Mesenchymal stem cell (in vitro differentiated cells and primary cell): ENCODE data around the gene MBTPS1.

Source experiments
- DNase-seq: peaks from one replicate; pipeline ENCODE4 v3.0.0-alpha.2; 2013
- H2AFZ ChIP-seq: one replicate; pipeline ENCODE4 v1.6.1; 2013; ENCODE audit warnings: low read depth, mild to moderate bottlenecking, control low read depth, inconsistent platforms, low read length, moderate library complexity
- H2AK5ac ChIP-seq: 2 replicates; pipeline ENCODE4 v1.6.1; 2013; ENCODE audit warnings: low read length, moderate library complexity, mild to moderate bottlenecking, inconsistent platforms; ENCODE audit not compliant: severe bottlenecking
- H2BK120ac ChIP-seq: one replicate; pipeline ENCODE4 v1.6.1; 2013; ENCODE audit warnings: low read depth, mild to moderate bottlenecking, inconsistent platforms, low read length, moderate library complexity
- H2BK12ac ChIP-seq, 2 experiments: one replicate each; pipeline ENCODE4 v1.6.1; 2013; ENCODE audit warnings: inconsistent platforms in 2 of 2, low read length in 2 of 2, mild to moderate bottlenecking in 2 of 2, moderate library complexity in 2 of 2, control low read depth in 1 of 2
- H2BK15ac ChIP-seq: one replicate; pipeline ENCODE4 v1.6.1; 2013; ENCODE audit warnings: mild to moderate bottlenecking, low read depth, inconsistent platforms; ENCODE audit not compliant: poor library complexity, severe bottlenecking
- H2BK5ac ChIP-seq: 2 replicates; pipeline ENCODE4 v1.6.1; 2013; ENCODE audit warnings: low read depth, mild to moderate bottlenecking, low read length, control low read depth, inconsistent platforms; ENCODE audit not compliant: poor library complexity, severe bottlenecking
- H3K14ac ChIP-seq, 2 experiments: one replicate each; pipeline ENCODE4 v1.6.1; 2013; ENCODE audit warnings: inconsistent platforms in 2 of 2, low read length in 2 of 2, control low read depth in 1 of 2, mild to moderate bottlenecking in 1 of 2, moderate library complexity in 1 of 2
- H3K18ac ChIP-seq, 2 experiments: one replicate each; pipeline ENCODE4 v1.6.1; 2013; ENCODE audit warnings: inconsistent platforms in 2 of 2, low read length in 2 of 2, control low read depth in 1 of 2, low read depth in 1 of 2, mild to moderate bottlenecking in 1 of 2
- H3K23ac ChIP-seq, 2 experiments: one replicate each; pipeline ENCODE4 v1.6.1; 2013; ENCODE audit warnings: inconsistent platforms in 2 of 2, low read length in 2 of 2, mild to moderate bottlenecking in 2 of 2, moderate library complexity in 2 of 2, control low read depth in 1 of 2
- H3K27ac ChIP-seq: 2 replicates; pipeline ENCODE4 v1.5.1; 2013; ENCODE audit warnings: mild to moderate bottlenecking, moderate library complexity, low read length, control low read depth, inconsistent platforms; ENCODE audit not compliant: poor library complexity, severe bottlenecking
- H3K27me3 ChIP-seq, 2 experiments: 2 replicates each; pipeline versions ENCODE4 v1.6.1 to v1.7.0; 2013; ENCODE audit warnings: low read length in 2 of 2, mild to moderate bottlenecking in 2 of 2, moderate library complexity in 2 of 2, control low read depth in 1 of 2, inconsistent platforms in 1 of 2; ENCODE audit not compliant: control insufficient read depth in 1 of 2, insufficient read depth in 1 of 2
- H3K36me3 ChIP-seq, 2 experiments: 2 replicates each; pipeline versions ENCODE4 v1.6.1 to v1.7.0; 2013; ENCODE audit warnings: low read length in 2 of 2, control low read depth in 1 of 2, inconsistent platforms in 1 of 2, low read depth in 1 of 2, mild to moderate bottlenecking in 1 of 2; ENCODE audit not compliant: insufficient read depth in 2 of 2, control insufficient read depth in 1 of 2
- H3K4ac ChIP-seq, 2 experiments: one replicate each; pipeline ENCODE4 v1.6.1; 2013; ENCODE audit warnings: inconsistent platforms in 2 of 2, low read length in 2 of 2, mild to moderate bottlenecking in 2 of 2, moderate library complexity in 2 of 2, control low read depth in 1 of 2, low read depth in 1 of 2
- H3K4me1 ChIP-seq: 2 replicates; pipeline ENCODE4 v1.6.1; 2013; ENCODE audit warnings: low read depth, low read length, control low read depth; ENCODE audit not compliant: control insufficient read depth, insufficient read depth
- H3K4me2 ChIP-seq: 2 replicates; pipeline ENCODE4 v1.6.1; 2013; ENCODE audit warnings: low read length, mild to moderate bottlenecking, inconsistent platforms; ENCODE audit not compliant: poor library complexity, severe bottlenecking
- H3K4me3 ChIP-seq, 2 experiments: 2 replicates each; pipeline versions ENCODE4 v1.5.1 to v1.7.0; 2013; ENCODE audit warnings: low read length in 2 of 2, mild to moderate bottlenecking in 2 of 2, control low read depth in 1 of 2, low read depth in 1 of 2; ENCODE audit not compliant: insufficient read depth in 1 of 2
- H3K79me1 ChIP-seq: replicated peaks from 2 replicates; pipeline ENCODE4 v1.6.1; 2013; ENCODE audit warnings: mild to moderate bottlenecking, control low read depth, low read length, inconsistent platforms; ENCODE audit not compliant: poor library complexity, severe bottlenecking
- H3K9ac ChIP-seq: 2 replicates; pipeline ENCODE4 v1.7.0; 2013; ENCODE audit warnings: mild to moderate bottlenecking, low read length, moderate library complexity
- H3K9me3 ChIP-seq: 2 replicates; pipeline ENCODE4 v1.7.0; 2013; ENCODE audit warnings: mild to moderate bottlenecking, low read length; ENCODE audit not compliant: control insufficient read depth
- H4K8ac ChIP-seq: one replicate; pipeline ENCODE4 v1.6.1; 2013; ENCODE audit warnings: inconsistent platforms, mild to moderate bottlenecking, low read length, moderate library complexity
- H4K91ac ChIP-seq: one replicate; pipeline ENCODE4 v1.6.1; 2013; ENCODE audit warnings: mild to moderate bottlenecking, low read length, inconsistent platforms
- WGBS: methylation state at CpG from one replicate; pipeline ENCODE4 v1.1.7; 2013; ENCODE audit warnings: mixed read lengths; 5-methylcytosine and 5-hydroxymethylcytosine counted together

MBTPS1 gene

GRCh38 chr16:84069540-84069939, 47.2 kb downstream of the MBTPS1 start:
- no peak overlapping the region for H3K4ac ChIP-seq
- DNase-seq: no peak
- no peak overlapping the region for H3K9ac ChIP-seq
- H2AFZ ChIP-seq: no peak overlapping the region
- H3K4me2 ChIP-seq: no peak overlapping the region
- H4K8ac ChIP-seq: no peak overlapping the region
- H3K79me1 ChIP-seq: peaks cover 10% of the 10 kb centered on the region
- H2BK5ac ChIP-seq: no peak overlapping the region
- 96% methylated on average over 6 of the region's 6 CpGs for WGBS
- H3K18ac ChIP-seq: no peak overlapping the region
- no peak overlapping the region for H2BK12ac ChIP-seq
- H3K23ac ChIP-seq: no peak overlapping the region
- no peak overlapping the region for H2BK15ac ChIP-seq
- H4K91ac ChIP-seq: no peak overlapping the region
- no peak overlapping the region for H2AK5ac ChIP-seq
- H3K27ac ChIP-seq: no peak overlapping the region
- no peaks in the 10 kb centered on the region for H3K27me3 ChIP-seq
- H3K4me3 ChIP-seq: no peak overlapping the region
- peaks cover 55 to 96% of the 10 kb centered on the region in 2 experiments for H3K36me3 ChIP-seq
- no peak overlapping the region for H2BK120ac ChIP-seq
- H3K4me1 ChIP-seq: no peaks in the 10 kb centered on the region
- H3K14ac ChIP-seq: no peak overlapping the region
- no peaks in the 10 kb centered on the region for H3K9me3 ChIP-seq

DNA sequence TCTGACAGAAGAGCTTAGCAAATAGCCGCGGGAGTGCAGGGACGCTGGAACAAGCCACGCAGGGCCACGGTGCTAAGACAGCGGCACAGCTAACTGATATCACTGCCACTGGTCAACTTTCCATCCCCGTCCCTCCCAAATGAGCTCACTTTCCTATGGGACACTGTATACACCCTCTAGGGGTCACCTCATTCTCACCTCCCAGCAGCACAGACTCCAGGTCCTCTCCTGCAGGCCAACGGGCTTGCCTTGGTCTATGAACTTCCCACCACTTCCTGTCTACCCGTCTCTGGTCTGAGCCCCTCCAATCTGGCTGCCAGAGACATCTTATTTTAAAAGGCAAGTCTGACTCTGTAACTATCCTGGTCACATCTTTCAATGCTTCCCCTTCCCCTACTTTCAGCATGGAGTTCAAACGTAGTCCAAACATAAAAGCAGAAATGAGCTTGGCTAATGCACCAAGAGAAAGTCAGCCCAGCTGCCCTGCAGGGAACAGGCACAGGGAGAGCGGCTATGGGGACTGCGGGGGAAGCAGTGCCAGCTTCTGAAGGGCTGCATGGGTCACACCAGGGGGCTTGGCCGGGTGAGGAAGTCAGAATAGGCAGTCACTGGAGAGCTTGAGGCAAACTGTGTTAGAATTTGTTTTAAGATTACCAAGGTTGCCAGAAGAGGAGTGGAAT, 47.8 kb downstream of the MBTPS1 start:
- DNase-seq: no peak
- Histone ChIP-seq H3K79me1 (peaks cover 10% of the 10 kb centered on the region), H4K91ac (no peak overlapping the region), H4K8ac (no peak overlapping the region), H3K9ac (no peak overlapping the region), H3K4me3 (no peak overlapping the region), H2BK120ac (no peak overlapping the region), H3K4me1 (no peaks in the 10 kb centered on the region), H3K36me3 (peaks cover 50 to 96% of the 10 kb centered on the region in 2 experiments), H3K18ac (no peak overlapping the region), H2BK5ac (no peak overlapping the region), H2BK15ac (no peak overlapping the region), H3K4ac (no peak overlapping the region), H3K27ac (no peak overlapping the region), H3K14ac (no peak overlapping the region), H3K27me3 (no peaks in the 10 kb centered on the region), H3K9me3 (no peaks in the 10 kb centered on the region), H2AFZ (no peak overlapping the region), H2AK5ac (no peak overlapping the region), H3K23ac (no peak overlapping the region), H3K4me2 (no peak overlapping the region), H2BK12ac (no peak overlapping the region)
- 89% methylated on average over 13 of the region's 13 CpGs for WGBS

GRCh38 chr16:84068041-84068440, 48.7 kb downstream of the MBTPS1 start:
- peaks cover 10% of the 10 kb centered on the region for H3K79me1 ChIP-seq
- H3K9me3 ChIP-seq: no peaks in the 10 kb centered on the region
- no peaks in the 10 kb centered on the region for H3K4me1 ChIP-seq
- no peak for DNase-seq
- H2AK5ac ChIP-seq: no peak overlapping the region
- no peak overlapping the region for H3K4ac ChIP-seq
- H4K8ac ChIP-seq: no peak overlapping the region
- no peaks in the 10 kb centered on the region for H3K27me3 ChIP-seq
- H3K18ac ChIP-seq: no peak overlapping the region
- H2AFZ ChIP-seq: no peak overlapping the region
- no peak overlapping the region for H2BK120ac ChIP-seq
- no peak overlapping the region for H2BK12ac ChIP-seq
- H4K91ac ChIP-seq: no peak overlapping the region
- H2BK5ac ChIP-seq: no peak overlapping the region
- no peak overlapping the region for H3K4me3 ChIP-seq
- H3K36me3 ChIP-seq: peaks cover 47 to 93% of the 10 kb centered on the region in 2 experiments
- no peak overlapping the region for H3K27ac ChIP-seq
- no peak overlapping the region for H2BK15ac ChIP-seq
- H3K14ac ChIP-seq: no peak overlapping the region
- no peak overlapping the region for H3K4me2 ChIP-seq
- no peak overlapping the region for H3K23ac ChIP-seq
- H3K9ac ChIP-seq: no peak overlapping the region
- 98% methylated on average over 8 of the region's 8 CpGs for WGBS

GRCh38 chr16:84067640-84068039, 49.1 kb downstream of the MBTPS1 start:
- Histone ChIP-seq H3K79me1 (peaks cover 10% of the 10 kb centered on the region), H2BK15ac (no peak overlapping the region), H3K14ac (no peak overlapping the region), H3K4me1 (no peaks in the 10 kb centered on the region), H2AFZ (no peak overlapping the region), H3K27me3 (no peaks in the 10 kb centered on the region), H3K4me3 (no peak overlapping the region), H3K9me3 (no peaks in the 10 kb centered on the region), H3K27ac (no peak overlapping the region), H2AK5ac (no peak overlapping the region), H3K4me2 (no peak overlapping the region), H3K23ac (no peak overlapping the region), H3K36me3 (peaks cover 49 to 91% of the 10 kb centered on the region in 2 experiments), H4K91ac (no peak overlapping the region), H4K8ac (no peak overlapping the region), H2BK5ac (no peak overlapping the region), H2BK120ac (no peak overlapping the region), H3K18ac (no peak overlapping the region), H3K9ac (no peak overlapping the region), H3K4ac (no peak overlapping the region), H2BK12ac (no peak overlapping the region)
- WGBS: 93% methylated on average over 8 of the region's 9 CpGs
- DNase-seq: no peak
